Measurements from ENCODE around the gene HOXB5. TPM values are rescaled to one million over a fixed set of nuclear protein-coding genes. Genes with fewer than 3 reads are reported as not detected.

Gene HOXB5
- polyA plus RNA-seq, 4 donors: 5.8 to 9.8 TPM; not detected in 2

- no peak overlapping the region for H3K27ac ChIP-seq (ENCODE audit: low read depth in 1 of 3, low read length in 2 of 3)
- FAIRE-seq: no peak
- peak overlapping the region in 2 of 3 donors; percentile 42 to 61 for H3K4me3 ChIP-seq (ENCODE audit: low read depth in 1 of 3, low read length in 3 of 3)
- peaks cover 0 to 25% (median 5%) of the 10 kb centered on the region in 3 donors for H3K4me1 ChIP-seq (ENCODE audit: control insufficient read depth in 3 of 3, insufficient read depth in 2 of 3, low read depth in 1 of 3, low read length in 2 of 3)
- peaks cover 9 to 100% (median 31%) of the 10 kb centered on the region in 3 donors for H3K27me3 ChIP-seq (ENCODE audit: control insufficient read depth in 3 of 3, insufficient read depth in 3 of 3, low read length in 3 of 3)
- H3K9me3 ChIP-seq (ENCODE audit: control insufficient read depth in 2 of 2, insufficient read depth in 1 of 2, low read depth in 1 of 2, low read length in 1 of 2): peaks cover 0 to 20% of the 10 kb centered on the region in 2 donors
- 11 to 38% (median 18%) methylated on average over 35 of the region's 35 CpGs for WGBS, 3 donors
- peak in 1 of 2 donors; percentile 74 for DNase-seq
- H3K36me3 ChIP-seq (ENCODE audit: control insufficient read depth in 3 of 3, insufficient read depth in 2 of 3, low read depth in 1 of 3, low read length in 3 of 3): no peaks in the 10 kb centered on the region
Observed at GRCh38 chr17:48601539-48602425, 8.2 kb upstream of the HOXB5 start.

GRCh38 chr17:48601207-48601538, 7.6 kb upstream of the HOXB5 start:
- peaks cover 0 to 20% of the 10 kb centered on the region in 2 donors for H3K9me3 ChIP-seq (ENCODE audit: control insufficient read depth in 2 of 2, insufficient read depth in 1 of 2, low read depth in 1 of 2, low read length in 1 of 2)
- H3K4me1 ChIP-seq (ENCODE audit: control insufficient read depth in 3 of 3, insufficient read depth in 2 of 3, low read depth in 1 of 3, low read length in 2 of 3): peaks cover 0 to 27% (median 5%) of the 10 kb centered on the region in 3 donors
- H3K4me3 ChIP-seq (ENCODE audit: low read depth in 1 of 3, low read length in 3 of 3): no peak overlapping the region
- peaks cover 4 to 100% (median 28%) of the 10 kb centered on the region in 3 donors for H3K27me3 ChIP-seq (ENCODE audit: control insufficient read depth in 3 of 3, insufficient read depth in 3 of 3, low read length in 3 of 3)
- FAIRE-seq (no peak), DNase-seq (no peak)
- peaks cover 0 to 4% (median 0%) of the 10 kb centered on the region in 3 donors for H3K36me3 ChIP-seq (ENCODE audit: control insufficient read depth in 3 of 3, insufficient read depth in 2 of 3, low read depth in 1 of 3, low read length in 3 of 3)
- H3K27ac ChIP-seq (ENCODE audit: low read depth in 1 of 3, low read length in 2 of 3): no peak overlapping the region
- 19 to 64% (median 40%) methylated on average over 4 of the region's 4 CpGs for WGBS, 3 donors

GRCh38 chr17:48600244-48601098, 6.9 kb upstream of the HOXB5 start:
- H3K27me3 ChIP-seq (ENCODE audit: control insufficient read depth in 3 of 3, insufficient read depth in 3 of 3, low read length in 3 of 3): peaks cover 4 to 100% (median 27%) of the 10 kb centered on the region in 3 donors
- peak overlapping the region in 1 of 3 donors; percentile 5 for H3K27ac ChIP-seq (ENCODE audit: low read depth in 1 of 3, low read length in 2 of 3)
- H3K36me3 ChIP-seq (ENCODE audit: control insufficient read depth in 3 of 3, insufficient read depth in 2 of 3, low read depth in 1 of 3, low read length in 3 of 3): peaks cover 0 to 9% (median 0%) of the 10 kb centered on the region in 3 donors
- no peak for DNase-seq
- H3K4me1 ChIP-seq (ENCODE audit: control insufficient read depth in 3 of 3, insufficient read depth in 2 of 3, low read depth in 1 of 3, low read length in 2 of 3): peaks cover 0 to 31% (median 5%) of the 10 kb centered on the region in 3 donors
- no peak overlapping the region for H3K4me3 ChIP-seq (ENCODE audit: low read depth in 1 of 3, low read length in 3 of 3)
- no peak for FAIRE-seq
- H3K9me3 ChIP-seq (ENCODE audit: control insufficient read depth in 2 of 2, insufficient read depth in 1 of 2, low read depth in 1 of 2, low read length in 1 of 2): peaks cover 0 to 20% of the 10 kb centered on the region in 2 donors
- 19 to 62% (median 29%) methylated on average over 17 of the region's 17 CpGs for WGBS, 3 donors

GRCh38 chr17:48599354-48599753, 5.8 kb upstream of the HOXB5 start:
- Histone ChIP-seq H3K27me3 (ENCODE audit: control insufficient read depth in 3 of 3, insufficient read depth in 3 of 3, low read length in 3 of 3) (peaks cover 4 to 100% (median 25%) of the 10 kb centered on the region in 3 donors), H3K4me1 (ENCODE audit: control insufficient read depth in 3 of 3, insufficient read depth in 2 of 3, low read depth in 1 of 3, low read length in 2 of 3) (peaks cover 0 to 36% (median 5%) of the 10 kb centered on the region in 3 donors), H3K27ac (ENCODE audit: low read depth in 1 of 3, low read length in 2 of 3) (no peak overlapping the region), H3K4me3 (ENCODE audit: low read depth in 1 of 3, low read length in 3 of 3) (no peak overlapping the region), H3K9me3 (ENCODE audit: control insufficient read depth in 2 of 2, insufficient read depth in 1 of 2, low read depth in 1 of 2, low read length in 1 of 2) (peaks cover 0 to 11% of the 10 kb centered on the region in 2 donors), H3K36me3 (ENCODE audit: control insufficient read depth in 3 of 3, insufficient read depth in 2 of 3, low read depth in 1 of 3, low read length in 3 of 3) (peaks cover 0 to 20% (median 0%) of the 10 kb centered on the region in 3 donors)
- 31 to 71% (median 47%) methylated on average over 5 of the region's 5 CpGs for WGBS, 3 donors
- no peak for DNase-seq
- no peak for FAIRE-seq

GRCh38 chr17:48598736-48599135, 5.2 kb upstream of the HOXB5 start:
- WGBS, 3 donors: 15 to 45% (median 32%) methylated on average over 7 of the region's 7 CpGs
- Histone ChIP-seq H3K4me3 (ENCODE audit: low read depth in 1 of 3, low read length in 3 of 3) (no peak overlapping the region), H3K4me1 (ENCODE audit: control insufficient read depth in 3 of 3, insufficient read depth in 2 of 3, low read depth in 1 of 3, low read length in 2 of 3) (peaks cover 0 to 38% (median 5%) of the 10 kb centered on the region in 3 donors), H3K9me3 (ENCODE audit: control insufficient read depth in 2 of 2, insufficient read depth in 1 of 2, low read depth in 1 of 2, low read length in 1 of 2) (peaks cover 0 to 6% of the 10 kb centered on the region in 2 donors), H3K27me3 (ENCODE audit: control insufficient read depth in 3 of 3, insufficient read depth in 3 of 3, low read length in 3 of 3) (peaks cover 4 to 100% (median 25%) of the 10 kb centered on the region in 3 donors), H3K36me3 (ENCODE audit: control insufficient read depth in 3 of 3, insufficient read depth in 2 of 3, low read depth in 1 of 3, low read length in 3 of 3) (peaks cover 0 to 22% (median 0%) of the 10 kb centered on the region in 3 donors), H3K27ac (ENCODE audit: low read depth in 1 of 3, low read length in 2 of 3) (peak overlapping the region in 1 of 3 donors; percentile 75)
- DNase-seq: no peak
- FAIRE-seq: no peak

GRCh38 chr17:48597778-48598631, 4.4 kb upstream of the HOXB5 start:
- Histone ChIP-seq H3K27ac (ENCODE audit: low read depth in 1 of 3, low read length in 2 of 3) (peak overlapping the region in 2 of 3 donors; percentile 75 to 92), H3K9me3 (ENCODE audit: control insufficient read depth in 2 of 2, insufficient read depth in 1 of 2, low read depth in 1 of 2, low read length in 1 of 2) (peaks cover 0 to 3% of the 10 kb centered on the region in 2 donors), H3K4me3 (ENCODE audit: low read depth in 1 of 3, low read length in 3 of 3) (peak overlapping the region; percentile 22 to 52 (median 44)), H3K4me1 (ENCODE audit: control insufficient read depth in 3 of 3, insufficient read depth in 2 of 3, low read depth in 1 of 3, low read length in 2 of 3) (peaks cover 0 to 38% (median 5%) of the 10 kb centered on the region in 3 donors), H3K27me3 (ENCODE audit: control insufficient read depth in 3 of 3, insufficient read depth in 3 of 3, low read length in 3 of 3) (peaks cover 4 to 99% (median 26%) of the 10 kb centered on the region in 3 donors), H3K36me3 (ENCODE audit: control insufficient read depth in 3 of 3, insufficient read depth in 2 of 3, low read depth in 1 of 3, low read length in 3 of 3) (peaks cover 0 to 24% (median 0%) of the 10 kb centered on the region in 3 donors)
- FAIRE-seq (no peak), DNase-seq (peak in 1 of 2 donors; percentile 68)
- WGBS, 3 donors: 1 to 2% (median 2%) methylated on average over 65 to 68 of the region's 68 CpGs

GRCh38 chr17:48597528-48597777, 3.9 kb upstream of the HOXB5 start:
- Histone ChIP-seq H3K36me3 (ENCODE audit: control insufficient read depth in 3 of 3, insufficient read depth in 2 of 3, low read depth in 1 of 3, low read length in 3 of 3) (peaks cover 0 to 24% (median 0%) of the 10 kb centered on the region in 3 donors), H3K4me1 (ENCODE audit: control insufficient read depth in 3 of 3, insufficient read depth in 2 of 3, low read depth in 1 of 3, low read length in 2 of 3) (peaks cover 0 to 38% (median 5%) of the 10 kb centered on the region in 3 donors), H3K4me3 (ENCODE audit: low read depth in 1 of 3, low read length in 3 of 3) (peak overlapping the region; percentile 22 to 52 (median 44)), H3K27ac (ENCODE audit: low read depth in 1 of 3, low read length in 2 of 3) (peak overlapping the region in 2 of 3 donors; percentile 75 to 92), H3K27me3 (ENCODE audit: control insufficient read depth in 3 of 3, insufficient read depth in 3 of 3, low read length in 3 of 3) (peaks cover 4 to 99% (median 25%) of the 10 kb centered on the region in 3 donors), H3K9me3 (ENCODE audit: control insufficient read depth in 2 of 2, insufficient read depth in 1 of 2, low read depth in 1 of 2, low read length in 1 of 2) (no peaks in the 10 kb centered on the region)
- DNase-seq (no peak), FAIRE-seq (no peak)
- WGBS, 3 donors: 1 to 4% (median 4%) methylated on average over 16 of the region's 16 CpGs

All from small intestine (tissue), 7 donors.